KMS-11 (cell line): ENCODE measurements around the gene OR7D4.

ENCODE experiments used
- H2AFZ ChIP-seq: fragments of 200-600 bp; sonication (generic); 2 replicates; pipeline ENCODE4 v1.6.1; 2016; ENCODE audit warnings: antibody characterized with exemption, mixed run types, low read depth
- H3K27ac ChIP-seq: fragments of 200-600 bp; sonication (generic); 2 replicates; pipeline ENCODE4 v1.6.1; 2016; ENCODE audit warnings: mild to moderate bottlenecking, mixed run types
- H3K27me3 ChIP-seq: fragments of 200-600 bp; sonication (generic); 2 replicates; pipeline ENCODE4 v1.6.1; 2017; ENCODE audit warnings: mild to moderate bottlenecking, low read depth, mixed run types, moderate library complexity; ENCODE audit not compliant: insufficient read depth
- H3K36me3 ChIP-seq: fragments of 200-600 bp; sonication (generic); 2 replicates; pipeline ENCODE4 v1.6.1; 2017; ENCODE audit warnings: mild to moderate bottlenecking, mixed run types; ENCODE audit not compliant: insufficient read depth
- H3K4me1 ChIP-seq: fragments of 200-600 bp; sonication (generic); 2 replicates; pipeline ENCODE4 v1.6.1; 2016; ENCODE audit warnings: mild to moderate bottlenecking, low read depth, mixed run types; ENCODE audit not compliant: poor library complexity, severe bottlenecking
- H3K4me2 ChIP-seq: fragments of 200-600 bp; sonication (generic); 2 replicates; pipeline ENCODE4 v1.7.0; 2016; ENCODE audit warnings: mild to moderate bottlenecking, mixed run types
- H3K4me3 ChIP-seq: fragments of 200-600 bp; sonication (generic); IDR thresholded peaks from 2 replicates; pipeline ENCODE4 v1.6.1; 2017; ENCODE audit warnings: low read depth, low read length, mixed read lengths; ENCODE audit not compliant: insufficient read depth
- H3K79me2 ChIP-seq: fragments of 200-600 bp; sonication (generic); 2 replicates; pipeline ENCODE4 v1.6.1; 2016; ENCODE audit warnings: low read depth, mixed run types; ENCODE audit not compliant: insufficient read depth
- H3K9ac ChIP-seq: fragments of 200-600 bp; sonication (generic); 2 replicates; pipeline ENCODE4 v1.6.1; 2016; ENCODE audit warnings: mild to moderate bottlenecking, mixed run types
- H4K20me1 ChIP-seq: fragments of 200-600 bp; sonication (generic); 2 replicates; pipeline ENCODE4 v1.6.1; 2016; ENCODE audit warnings: mild to moderate bottlenecking, mixed run types; ENCODE audit not compliant: insufficient read depth
- CTCF ChIP-seq: fragments of 200-600 bp; sonication (generic); conservative IDR thresholded peaks from 2 replicates; pipeline ENCODE4 v1.6.1; 2017; ENCODE audit warnings: low read depth, mild to moderate bottlenecking, antibody characterized with exemption, low read length, moderate library complexity, mixed read lengths

The OR7D4 gene

GRCh38 chr19:9189535-9189934 is 29.9 kb downstream of the OR7D4 start:
- Histone ChIP-seq H3K79me2 (no peaks in the 10 kb centered on the region), H2AFZ (no peak overlapping the region), H3K4me3 (no peak overlapping the region), H3K9ac (no peak overlapping the region), H3K27ac (no peak overlapping the region), H4K20me1 (no peaks in the 10 kb centered on the region), H3K4me2 (no peak overlapping the region), H3K4me1 (no peaks in the 10 kb centered on the region), H3K36me3 (no peaks in the 10 kb centered on the region), H3K27me3 (no peaks in the 10 kb centered on the region)
- TF ChIP-seq CTCF = no peak

- no peaks in the 10 kb centered on the region for H3K36me3 ChIP-seq
- no peak overlapping the region for H3K9ac ChIP-seq
- no peak for TF ChIP-seq CTCF
- no peaks in the 10 kb centered on the region for H4K20me1 ChIP-seq
- no peaks in the 10 kb centered on the region for H3K4me1 ChIP-seq
- H2AFZ ChIP-seq = no peak overlapping the region
- H3K4me2 ChIP-seq = no peak overlapping the region
- H3K27ac ChIP-seq = no peak overlapping the region
- no peak overlapping the region for H3K4me3 ChIP-seq
- no peaks in the 10 kb centered on the region for H3K27me3 ChIP-seq
- H3K79me2 ChIP-seq = no peaks in the 10 kb centered on the region
Observed at GRCh38 chr19:9187191-9187590, 32.2 kb downstream of the OR7D4 start.

DNA sequence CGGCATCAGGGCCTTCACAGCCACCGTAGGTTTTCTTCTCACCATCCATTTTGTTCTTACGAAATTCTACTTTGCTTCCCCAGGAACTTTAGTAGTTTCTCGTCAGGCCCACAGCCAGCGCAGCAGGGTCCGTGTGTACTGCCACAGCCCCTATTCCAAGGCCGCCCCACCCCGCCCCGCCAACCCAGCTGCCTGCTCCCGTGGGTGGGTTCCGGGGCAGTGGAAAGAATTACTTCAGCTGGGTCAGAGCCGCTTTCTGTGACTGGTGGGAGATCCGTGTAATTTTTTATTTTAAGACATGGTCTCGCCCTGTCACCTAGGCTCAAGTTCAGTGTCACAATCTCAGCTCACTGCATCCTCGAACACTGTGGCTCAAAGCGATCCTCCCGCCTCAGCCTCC is 36.4 kb downstream of the OR7D4 start:
- no peaks in the 10 kb centered on the region for H4K20me1 ChIP-seq
- no peaks in the 10 kb centered on the region for H3K36me3 ChIP-seq
- H3K4me2 ChIP-seq = no peak overlapping the region
- H3K27me3 ChIP-seq = no peaks in the 10 kb centered on the region; the same call in 1 of the 2 replicates
- no peaks in the 10 kb centered on the region for H3K79me2 ChIP-seq
- no peak overlapping the region for H3K4me3 ChIP-seq
- no peak for TF ChIP-seq CTCF
- no peaks in the 10 kb centered on the region for H3K4me1 ChIP-seq
- no peak overlapping the region for H2AFZ ChIP-seq
- H3K9ac ChIP-seq = no peak overlapping the region
- H3K27ac ChIP-seq = no peak overlapping the region

- Histone ChIP-seq H2AFZ (no peak within 1 kb of the TSS), H4K20me1 (no peaks in the 10 kb centered on the region), H3K4me2 (no peak within 1 kb of the TSS), H3K27me3 (no peaks in the 10 kb centered on the region; the same call in 1 of the 2 replicates), H3K79me2 (no peaks in the 10 kb centered on the region), H3K4me3 (no peak within 1 kb of the TSS), H3K9ac (no peak within 1 kb of the TSS), H3K4me1 (no peaks in the 10 kb centered on the region), H3K36me3 (no peaks in the 10 kb centered on the region), H3K27ac (no peak within 1 kb of the TSS)
- TF ChIP-seq CTCF = no peak
Observed at GRCh38 chr19:9178901-9179300, 40.5 kb downstream of the OR7D4 start, which contains the start of gene OR7D2. TSS of gene OR7D2 (plus strand) at chr19:9178979. CDS start at chr19:9185782, 6,803 bp downstream.

- no peak overlapping the region for H3K4me2 ChIP-seq
- H3K79me2 ChIP-seq = no peaks in the 10 kb centered on the region
- H3K4me1 ChIP-seq = no peaks in the 10 kb centered on the region
- H3K27me3 ChIP-seq = no peaks in the 10 kb centered on the region; the same call in 1 of the 2 replicates
- no peak overlapping the region for H3K27ac ChIP-seq
- no peak overlapping the region for H3K9ac ChIP-seq
- no peaks in the 10 kb centered on the region for H3K36me3 ChIP-seq
- no peak overlapping the region for H3K4me3 ChIP-seq
- no peak overlapping the region for H2AFZ ChIP-seq
- TF ChIP-seq CTCF = no peak
- no peaks in the 10 kb centered on the region for H4K20me1 ChIP-seq
Observed at GRCh38 chr19:9175326-9175725, 44.1 kb downstream of the OR7D4 start.
